Activated naive CD8-positive, alpha-beta T cell treated with anti-CD3 and anti-CD28 coated beads, Interleukin-2, amount 50 U/mL, for 16 hours (primary cell): Measurements from ENCODE around the gene GAN.

Experiments
- DNase-seq: peaks from one replicate; pipeline ENCODE4 v3.0.0-alpha.2; 2020; ENCODE audit warnings: low read depth, low spot score

GAN gene

DNA sequence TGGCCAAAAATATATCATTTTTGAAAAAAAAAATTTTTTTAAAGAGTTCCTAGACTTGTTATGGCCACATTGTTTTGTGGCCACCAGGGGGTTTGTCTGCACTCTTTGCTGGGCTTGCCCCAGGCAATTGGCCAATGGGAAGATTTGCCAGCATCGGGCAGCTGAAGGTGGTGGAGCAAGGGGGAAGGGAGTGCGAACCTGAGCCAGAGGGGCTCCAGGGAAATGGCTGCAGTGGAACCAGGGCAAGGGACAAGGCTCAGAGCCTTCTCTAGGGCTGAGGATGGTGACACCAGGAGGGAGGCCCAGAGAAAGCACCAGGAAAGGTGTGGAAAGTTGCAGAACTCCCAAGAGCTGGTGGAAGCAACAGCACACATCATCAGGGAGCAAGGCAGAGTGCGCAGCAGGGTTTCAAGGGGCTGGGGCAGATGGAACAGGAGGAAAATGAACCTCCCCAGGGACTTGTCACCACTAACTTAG is 114.3 kb downstream of the GAN start:
- DNase-seq = no peak

DNA sequence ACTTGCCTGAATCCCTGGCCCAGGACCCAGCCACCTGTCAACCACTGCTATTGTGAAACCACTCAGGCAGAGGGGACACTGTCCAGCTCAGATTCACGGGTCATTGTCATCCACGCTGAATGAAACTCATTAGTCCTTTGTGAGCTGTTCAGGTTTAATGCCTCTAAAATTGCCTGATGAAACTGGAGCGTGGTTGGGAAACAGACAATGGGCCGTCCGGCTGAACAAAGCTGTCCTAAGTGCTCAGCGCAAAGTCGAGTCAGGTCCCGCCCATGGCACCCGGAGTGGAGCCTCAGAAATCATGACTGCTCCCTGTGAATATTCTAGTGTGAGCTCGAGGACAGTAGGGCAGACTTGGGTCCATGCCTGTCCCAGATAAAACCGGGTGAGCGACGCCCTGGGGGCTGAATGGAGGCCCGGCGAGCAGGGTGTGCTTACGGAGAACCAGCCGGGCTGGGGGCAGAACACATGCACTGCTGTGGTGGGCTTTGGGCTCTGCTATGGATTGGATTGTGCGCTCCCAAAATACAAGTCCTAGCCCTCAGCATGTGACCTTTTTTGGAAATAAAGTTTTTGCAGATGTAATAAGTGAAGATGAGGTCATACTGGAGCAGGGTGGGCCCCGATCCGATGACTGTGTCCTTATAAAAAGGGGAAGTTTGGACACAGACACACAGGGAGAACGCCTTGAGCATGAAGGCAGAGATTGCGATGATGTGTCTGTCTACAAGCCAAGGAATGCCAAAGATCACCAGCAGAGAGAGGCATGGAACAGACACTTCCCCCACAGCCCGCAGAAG is 117.0 kb downstream of the GAN start:
- DNase-seq = no peak

DNA sequence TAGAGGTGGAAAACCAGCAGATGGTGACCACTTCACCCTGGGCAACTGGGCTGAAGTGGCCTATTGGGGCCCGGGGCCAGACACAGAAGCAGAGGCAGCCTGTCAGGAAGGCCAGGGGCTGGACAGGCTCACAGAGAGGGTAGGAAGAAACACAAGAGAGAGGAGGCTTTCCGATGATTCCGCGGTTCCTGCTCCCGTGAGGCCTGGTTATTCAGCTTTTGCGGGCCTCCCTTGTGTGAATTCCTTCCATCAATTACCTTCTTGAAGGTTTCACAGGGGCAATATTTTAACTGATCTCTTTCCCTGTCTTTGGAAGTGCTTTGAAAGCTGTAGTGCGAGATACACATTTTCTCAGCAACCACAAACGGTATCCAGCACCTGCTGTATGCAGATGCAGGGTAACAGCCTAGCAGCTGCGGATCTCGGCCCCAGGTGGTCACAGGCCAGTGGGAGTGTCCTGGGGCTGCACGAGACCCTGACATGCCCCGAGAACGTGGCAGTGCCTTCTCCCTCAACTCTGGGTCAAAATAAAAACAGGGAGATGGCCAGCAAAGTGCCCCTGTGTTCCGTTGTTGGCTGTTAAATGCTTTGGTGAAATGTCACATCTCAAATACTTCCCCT is 118.3 kb downstream of the GAN start:
- no peak for DNase-seq

DNA sequence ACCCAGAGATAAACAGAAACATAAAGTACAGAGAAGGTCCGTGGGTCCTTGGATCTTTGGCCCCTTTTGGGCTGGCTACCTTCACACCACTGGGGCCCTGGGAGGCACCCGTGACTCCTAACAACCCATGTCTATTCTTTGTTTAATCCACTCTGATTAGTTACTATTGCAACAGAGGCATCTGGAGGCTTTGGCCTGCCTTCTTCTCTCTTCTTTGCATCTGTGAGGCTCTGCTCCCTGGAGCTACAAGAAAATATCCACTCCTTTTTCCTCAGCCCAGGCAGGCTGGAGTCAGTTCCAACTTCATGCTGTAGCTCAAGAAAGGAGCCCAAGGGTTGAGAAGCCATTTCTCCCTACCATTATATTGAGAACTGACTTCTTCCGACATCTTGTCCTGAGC is 120.3 kb downstream of the GAN start:
- no peak for DNase-seq

DNA sequence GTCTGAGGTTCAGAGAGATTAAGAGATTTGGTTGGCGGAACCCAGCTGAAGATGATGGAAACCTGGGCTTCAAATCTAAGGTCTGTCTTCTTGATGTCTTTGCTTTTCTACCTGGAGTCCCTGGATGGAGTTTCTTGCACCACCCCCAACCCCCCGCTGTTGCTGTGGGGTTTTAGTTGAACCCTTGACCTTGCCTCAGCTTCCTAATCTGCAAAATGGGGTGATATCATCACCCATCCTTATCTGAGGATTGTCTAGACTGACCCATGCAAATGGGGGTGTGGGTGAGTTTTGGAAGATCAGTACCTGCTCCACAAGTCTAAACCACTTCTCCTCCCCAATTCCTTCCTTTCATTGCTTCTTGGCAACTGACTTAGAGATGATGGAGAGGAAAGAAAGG is 120.8 kb downstream of the GAN start:
- no peak for DNase-seq

DNA sequence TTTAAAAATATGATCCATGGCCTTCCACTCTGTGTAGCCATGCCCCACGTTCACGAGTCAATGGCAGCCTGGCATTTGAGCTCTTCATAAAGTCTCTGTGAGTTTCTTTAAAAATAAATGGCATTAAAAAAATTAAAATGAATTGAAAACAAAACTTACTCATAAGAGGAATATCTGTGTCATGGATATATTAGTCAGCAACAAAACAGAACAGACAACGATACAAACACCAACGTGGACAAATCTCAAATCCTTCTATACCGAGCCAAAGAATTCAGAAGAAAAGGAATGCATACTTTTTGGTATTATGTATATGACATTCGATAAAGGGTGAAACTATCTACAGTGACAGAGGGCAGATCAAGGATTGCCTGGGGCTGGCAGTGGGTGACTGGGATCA is 121.6 kb downstream of the GAN start:
- DNase-seq = no peak

DNA sequence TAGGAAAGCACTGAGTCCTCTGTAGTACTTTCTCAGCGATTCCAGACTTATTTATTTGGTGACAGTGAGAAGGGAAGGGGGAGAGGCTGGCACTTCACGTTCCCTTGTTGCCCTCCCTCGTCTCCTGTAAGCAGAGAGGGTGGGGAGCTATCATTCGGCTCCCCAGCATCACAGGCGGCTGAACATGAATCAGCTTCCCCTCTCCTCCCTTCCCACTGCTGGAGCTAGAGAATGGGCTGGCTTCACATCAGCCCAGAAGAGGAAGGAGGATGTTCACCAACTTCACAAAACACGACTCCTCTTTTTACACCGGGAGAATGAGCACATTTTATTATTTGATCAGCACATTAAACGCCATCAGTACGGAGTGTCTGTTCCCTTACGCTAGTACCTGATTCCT is 123.1 kb downstream of the GAN start:
- DNase-seq = no peak
